HepG2 (cell line): ENCODE data around the gene DPM2. TPM values are rescaled to one million over a fixed set of nuclear protein-coding genes. Genes with fewer than 3 reads are reported as not detected.

Source experiments
- BHLHE40 ChIP-seq: IDR thresholded peaks from 2 replicates; pipeline ENCODE4 v1.6.1; 2011; ENCODE audit warnings: low read length, improper control_type of control experiment
- FOSL1 ChIP-seq: sonication (generic); formaldehyde crosslinking; IDR thresholded peaks from 2 replicates; pipeline ENCODE4 v1.9.0; 2021; ENCODE audit warnings: missing genetic modification reagents, borderline replicate concordance
- GABPB1 ChIP-seq: IDR thresholded peaks from 2 replicates; pipeline ENCODE4 v1.6.1; 2016; ENCODE audit warnings: mild to moderate bottlenecking, missing genetic modification reagents, moderate library complexity, missing compliant biosample characterization
- JUND ChIP-seq: sonication (generic); formaldehyde crosslinking; IDR thresholded peaks from 2 replicates; pipeline ENCODE4 v1.8.0; 2022; ENCODE audit warnings: mild to moderate bottlenecking, missing genetic modification reagents
- MED13 ChIP-seq: sonication (generic); formaldehyde crosslinking; IDR thresholded peaks from 2 replicates; pipeline ENCODE4 v1.5.0; 2020; ENCODE audit warnings: missing genetic modification reagents
- SALL1 ChIP-seq: sonication (generic); formaldehyde crosslinking; IDR thresholded peaks from 2 replicates; pipeline ENCODE4 v1.8.0; 2022; ENCODE audit warnings: mild to moderate bottlenecking, missing genetic modification reagents
- SAP130 ChIP-seq: IDR thresholded peaks from 2 replicates; pipeline ENCODE4 v1.6.1; 2016; ENCODE audit warnings: low read depth
- SMC3 ChIP-seq: IDR thresholded peaks from 2 replicates; pipeline ENCODE4 v1.6.1; 2011; ENCODE audit warnings: low read length, improper control_type of control experiment
- SOX13 ChIP-seq, 3 experiments: fragments of 450-650 bp in 1 of 3; sonication (generic) in 1 of 3; formaldehyde crosslinking in 1 of 3; IDR thresholded peaks in 2 of 3; conservative IDR thresholded peaks in 1 of 3; 2 replicates each; pipeline versions ENCODE4 v1.5.0 to v1.6.1; 2016 to 2020; ENCODE audit warnings: antibody characterized with exemption in 1 of 3, mild to moderate bottlenecking in 1 of 3, missing compliant biosample characterization in 1 of 3, missing genetic modification reagents in 1 of 3, moderate library complexity in 1 of 3
- TBX2 ChIP-seq: sonication (generic); formaldehyde crosslinking; IDR thresholded peaks from 2 replicates; pipeline ENCODE4 v1.5.0; 2020; ENCODE audit warnings: missing genetic modification reagents, mild to moderate bottlenecking, borderline replicate concordance
- TFDP1 ChIP-seq: IDR thresholded peaks from 2 replicates; pipeline ENCODE4 v1.6.1; 2016; ENCODE audit warnings: missing compliant biosample characterization, missing genetic modification reagents, borderline replicate concordance
- THAP11 ChIP-seq: IDR thresholded peaks from 2 replicates; pipeline ENCODE4 v1.6.1; 2016; ENCODE audit warnings: missing biosample characterization, missing genetic modification reagents
- ZBTB7B ChIP-seq: sonication (generic); formaldehyde crosslinking; IDR thresholded peaks from 2 replicates; pipeline ENCODE4 v1.4.0; 2020; ENCODE audit warnings: missing genetic modification reagents
- ZFP36L1 ChIP-seq: sonication (generic); formaldehyde crosslinking; IDR thresholded peaks from 2 replicates; pipeline ENCODE4 v1.8.0; 2022; ENCODE audit warnings: mild to moderate bottlenecking, missing genetic modification reagents, moderate library complexity
- ZGPAT ChIP-seq: IDR thresholded peaks from 2 replicates; pipeline ENCODE4 v1.6.1; 2016; ENCODE audit warnings: mild to moderate bottlenecking
- ZKSCAN1 ChIP-seq: fragments of 150-350 bp; IDR thresholded peaks from 2 replicates; pipeline ENCODE4 v1.6.1; 2014; ENCODE audit warnings: low read length
- ZMAT5 ChIP-seq: sonication (generic); formaldehyde crosslinking; IDR thresholded peaks from 2 replicates; pipeline ENCODE4 v1.5.0; 2020; ENCODE audit warnings: mild to moderate bottlenecking, low read depth, missing genetic modification reagents, borderline replicate concordance
- ZNF263 ChIP-seq: sonication (generic); formaldehyde crosslinking; IDR thresholded peaks from 2 replicates; pipeline ENCODE4 v1.4.0; 2020; ENCODE audit warnings: missing genetic modification reagents
- ZNF430 ChIP-seq: sonication (generic); formaldehyde crosslinking; IDR thresholded peaks from 2 replicates; pipeline ENCODE4 v1.9.0; 2021; ENCODE audit warnings: mild to moderate bottlenecking, missing genetic modification reagents
- ZNF724P ChIP-seq: sonication (generic); formaldehyde crosslinking; IDR thresholded peaks from 2 replicates; pipeline ENCODE4 v1.8.0; 2022; ENCODE audit warnings: missing genetic modification reagents, borderline replicate concordance
- polyA plus RNA-seq, 8 experiments: library from polyadenylated mRNA; depleted of rRNA in 3 of 8; stranded (reverse) in 7 of 8; unstranded in 1 of 8; fragments of >200 nt; fragmentation: Illumina TruSeq in 4 of 8; extraction: Trizol in 4 of 8; gene quantifications; 2 replicates each; pipeline versions ENCODE4 v1.2.1 to v1.2.3, GENCODE V29; 2011 to 2016; ENCODE audit warnings: low read depth in 4 of 8, missing spikeins in 1 of 8, mixed read lengths in 1 of 8; ENCODE audit not compliant: insufficient read depth in 1 of 8
- total RNA-seq, 5 experiments: library from RNA; depleted of rRNA; stranded (reverse); fragments of >200 nt; fragmentation: Illumina TruSeq; extraction: Trizol; gene quantifications; 2 replicates each; pipeline ENCODE4 v1.2.3, GENCODE V29; 2016; ENCODE audit warnings: low read depth in 1 of 5
- TF ChIP-seq, protein P1 (sequence below): IDR thresholded peaks from 2 replicates; pipeline ENCODE4 v1.4.0; 2020; ENCODE audit warnings: mild to moderate bottlenecking, missing genetic modification reagents
- TF ChIP-seq, protein P2 (sequence below), 2 experiments: fragments of 450-650 bp in 1 of 2; sonication (generic) in 1 of 2; formaldehyde crosslinking; IDR thresholded peaks; 2 replicates each; pipeline versions ENCODE4 v1.5.0 to v1.8.0; 2020 to 2022; ENCODE audit warnings: mild to moderate bottlenecking in 1 of 2, missing genetic modification reagents in 1 of 2

The DPM2 gene
- total and polyA plus RNA-seq, 2 of the 13 experiments (the other 11 are each of a cell fraction or from before 2014, with no cell fraction given) = 24.8 to 35.3 TPM

DNA sequence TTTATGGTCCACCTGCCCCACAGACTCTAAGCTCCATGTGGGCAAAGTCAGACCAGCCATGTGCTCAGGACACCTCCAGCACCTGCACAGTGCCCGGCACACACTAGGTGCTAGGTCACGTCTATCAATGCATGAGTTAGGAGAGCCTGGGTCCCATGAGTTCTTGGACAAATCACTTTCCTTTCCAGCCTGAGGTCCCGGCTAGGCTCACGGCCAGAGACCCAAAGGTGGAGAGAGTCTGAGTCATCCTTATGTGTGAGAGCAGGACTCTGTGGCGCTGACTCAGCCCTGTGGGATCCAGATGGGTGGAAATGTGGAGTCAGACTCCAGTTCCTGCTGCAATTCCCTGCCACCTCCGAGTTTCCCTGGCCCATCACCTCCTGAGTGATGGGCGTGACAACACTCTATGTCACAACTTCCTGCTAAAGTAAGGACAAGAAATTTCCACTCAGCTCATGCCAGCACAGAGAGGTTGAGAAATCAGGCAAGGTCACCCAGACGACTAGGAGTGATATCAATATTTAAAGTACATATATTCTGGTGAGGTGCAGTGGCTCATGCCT is 18.3 kb downstream of the DPM2 start (continued):
- TF ChIP-seq, protein P1, sequence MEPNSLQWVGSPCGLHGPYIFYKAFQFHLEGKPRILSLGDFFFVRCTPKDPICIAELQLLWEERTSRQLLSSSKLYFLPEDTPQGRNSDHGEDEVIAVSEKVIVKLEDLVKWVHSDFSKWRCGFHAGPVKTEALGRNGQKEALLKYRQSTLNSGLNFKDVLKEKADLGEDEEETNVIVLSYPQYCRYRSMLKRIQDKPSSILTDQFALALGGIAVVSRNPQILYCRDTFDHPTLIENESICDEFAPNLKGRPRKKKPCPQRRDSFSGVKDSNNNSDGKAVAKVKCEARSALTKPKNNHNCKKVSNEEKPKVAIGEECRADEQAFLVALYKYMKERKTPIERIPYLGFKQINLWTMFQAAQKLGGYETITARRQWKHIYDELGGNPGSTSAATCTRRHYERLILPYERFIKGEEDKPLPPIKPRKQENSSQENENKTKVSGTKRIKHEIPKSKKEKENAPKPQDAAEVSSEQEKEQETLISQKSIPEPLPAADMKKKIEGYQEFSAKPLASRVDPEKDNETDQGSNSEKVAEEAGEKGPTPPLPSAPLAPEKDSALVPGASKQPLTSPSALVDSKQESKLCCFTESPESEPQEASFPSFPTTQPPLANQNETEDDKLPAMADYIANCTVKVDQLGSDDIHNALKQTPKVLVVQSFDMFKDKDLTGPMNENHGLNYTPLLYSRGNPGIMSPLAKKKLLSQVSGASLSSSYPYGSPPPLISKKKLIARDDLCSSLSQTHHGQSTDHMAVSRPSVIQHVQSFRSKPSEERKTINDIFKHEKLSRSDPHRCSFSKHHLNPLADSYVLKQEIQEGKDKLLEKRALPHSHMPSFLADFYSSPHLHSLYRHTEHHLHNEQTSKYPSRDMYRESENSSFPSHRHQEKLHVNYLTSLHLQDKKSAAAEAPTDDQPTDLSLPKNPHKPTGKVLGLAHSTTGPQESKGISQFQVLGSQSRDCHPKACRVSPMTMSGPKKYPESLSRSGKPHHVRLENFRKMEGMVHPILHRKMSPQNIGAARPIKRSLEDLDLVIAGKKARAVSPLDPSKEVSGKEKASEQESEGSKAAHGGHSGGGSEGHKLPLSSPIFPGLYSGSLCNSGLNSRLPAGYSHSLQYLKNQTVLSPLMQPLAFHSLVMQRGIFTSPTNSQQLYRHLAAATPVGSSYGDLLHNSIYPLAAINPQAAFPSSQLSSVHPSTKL = peak; percentile 49; the same call in 1 of the 2 replicates
- TF ChIP-seq SMC3 (peak; percentile 21; the same call in 1 of the 2 replicates), ZNF263 (0 out of 2 replicates have a peak, but pooled peaks have one; percentile 42), ZBTB7B (no peak), ZKSCAN1 (peak; percentile 72), THAP11 (CRISPR knock-in tag) (peak; percentile 55; the same call in 1 of the 2 replicates), ZGPAT (CRISPR knock-in tag) (peak; percentile 36), MED13 (CRISPR knock-in tag) (no peak), ZFP36L1 (CRISPR knock-in tag) (no peak), TBX2 (CRISPR knock-in tag) (0 out of 2 replicates have a peak, but pooled peaks have one; percentile 32), GABPB1 (CRISPR knock-in tag) (peak; percentile 59), ZNF430 (CRISPR knock-in tag) (no peak), SOX13 (IDR thresholded peaks at IDR 0.05) (no peak), SOX13 (CRISPR knock-in tag; conservative IDR thresholded peaks at IDR 0.05 in 1 of 2, IDR thresholded peaks at IDR 0.05 in 1 of 2) (0 out of 4 replicates have a peak, but pooled peaks of 1 of the 2 experiments have one; percentile 54), JUND (CRISPR knock-in tag) (peak; percentile 64; the same call in 1 of the 2 replicates), TFDP1 (CRISPR knock-in tag) (no peak), ZNF724P (0 out of 2 replicates have a peak, but pooled peaks have one; percentile 17), BHLHE40 (0 out of 2 replicates have a peak, but pooled peaks have one; percentile 3), ZMAT5 (CRISPR knock-in tag) (no peak), SAP130 (CRISPR knock-in tag) (peak; percentile 94), FOSL1 (CRISPR knock-in tag) (peak; percentile 65; the same call in 1 of the 2 replicates), SALL1 (CRISPR knock-in tag) (peak; percentile 23; the same call in 1 of the 2 replicates)
- TF ChIP-seq, protein P2, sequence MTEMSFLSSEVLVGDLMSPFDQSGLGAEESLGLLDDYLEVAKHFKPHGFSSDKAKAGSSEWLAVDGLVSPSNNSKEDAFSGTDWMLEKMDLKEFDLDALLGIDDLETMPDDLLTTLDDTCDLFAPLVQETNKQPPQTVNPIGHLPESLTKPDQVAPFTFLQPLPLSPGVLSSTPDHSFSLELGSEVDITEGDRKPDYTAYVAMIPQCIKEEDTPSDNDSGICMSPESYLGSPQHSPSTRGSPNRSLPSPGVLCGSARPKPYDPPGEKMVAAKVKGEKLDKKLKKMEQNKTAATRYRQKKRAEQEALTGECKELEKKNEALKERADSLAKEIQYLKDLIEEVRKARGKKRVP (CRISPR knock-in tag; IDR thresholded peaks at IDR 0.05) = peak in 1 of 2 experiments; percentile 64; a peak in 2 of 4 replicates
